ENCODE data around the gene UNCX.

Gene UNCX

DNA sequence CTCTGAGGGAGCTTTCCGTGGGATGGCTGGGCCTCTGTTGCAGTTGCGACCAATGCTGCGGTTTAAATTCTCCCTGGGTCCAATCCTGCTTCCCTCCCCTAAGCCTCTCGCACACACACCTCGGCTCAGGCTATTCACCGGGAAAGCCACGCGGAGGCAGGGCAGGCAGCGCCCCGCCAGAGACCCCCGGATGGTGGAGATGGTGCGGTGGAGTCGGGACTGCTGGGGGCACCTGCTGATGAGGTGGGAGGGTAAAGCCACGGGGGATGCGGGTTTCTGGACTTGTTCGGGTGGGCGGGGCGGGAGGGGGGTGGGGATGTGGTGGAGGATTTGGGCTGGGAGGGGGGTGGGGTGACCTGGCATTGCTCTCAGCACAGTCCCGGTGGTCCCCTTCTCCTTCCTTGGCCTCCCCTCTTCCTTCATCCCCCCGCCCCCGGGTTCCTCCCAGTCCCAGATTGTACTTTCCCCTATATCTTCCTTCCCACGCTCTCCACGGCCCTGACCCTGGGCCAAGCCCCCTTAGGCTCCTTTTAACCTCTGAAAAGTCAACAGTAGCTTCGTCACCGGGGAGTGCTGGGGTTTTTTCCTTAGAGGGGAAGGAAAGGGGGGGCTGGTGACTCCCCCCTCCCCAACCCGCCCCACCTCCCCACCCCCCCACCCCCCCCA is 16.4 kb downstream of the UNCX start:
- no peaks in the 10 kb centered on the region for H3K36me3 ChIP-seq (ENCODE audit: insufficient read depth, low read length)
- no peak overlapping the region for H3K4me2 ChIP-seq (ENCODE audit: low read depth, low read length, poor library complexity, severe bottlenecking)
- H3K9me3 ChIP-seq (ENCODE audit: insufficient read depth, low read depth, low read length) = no peaks in the 10 kb centered on the region
- H4K20me1 ChIP-seq (ENCODE audit: insufficient read depth, low read length, poor library complexity, severe bottlenecking) = no peaks in the 10 kb centered on the region
- no peaks in the 10 kb centered on the region for H3F3A ChIP-seq (ENCODE audit: low read depth)
- H3K9ac ChIP-seq (ENCODE audit: low read depth, low read length, poor library complexity, severe bottlenecking) = no peak overlapping the region
- TF ChIP-seq, protein P1, sequence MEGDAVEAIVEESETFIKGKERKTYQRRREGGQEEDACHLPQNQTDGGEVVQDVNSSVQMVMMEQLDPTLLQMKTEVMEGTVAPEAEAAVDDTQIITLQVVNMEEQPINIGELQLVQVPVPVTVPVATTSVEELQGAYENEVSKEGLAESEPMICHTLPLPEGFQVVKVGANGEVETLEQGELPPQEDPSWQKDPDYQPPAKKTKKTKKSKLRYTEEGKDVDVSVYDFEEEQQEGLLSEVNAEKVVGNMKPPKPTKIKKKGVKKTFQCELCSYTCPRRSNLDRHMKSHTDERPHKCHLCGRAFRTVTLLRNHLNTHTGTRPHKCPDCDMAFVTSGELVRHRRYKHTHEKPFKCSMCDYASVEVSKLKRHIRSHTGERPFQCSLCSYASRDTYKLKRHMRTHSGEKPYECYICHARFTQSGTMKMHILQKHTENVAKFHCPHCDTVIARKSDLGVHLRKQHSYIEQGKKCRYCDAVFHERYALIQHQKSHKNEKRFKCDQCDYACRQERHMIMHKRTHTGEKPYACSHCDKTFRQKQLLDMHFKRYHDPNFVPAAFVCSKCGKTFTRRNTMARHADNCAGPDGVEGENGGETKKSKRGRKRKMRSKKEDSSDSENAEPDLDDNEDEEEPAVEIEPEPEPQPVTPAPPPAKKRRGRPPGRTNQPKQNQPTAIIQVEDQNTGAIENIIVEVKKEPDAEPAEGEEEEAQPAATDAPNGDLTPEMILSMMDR (conservative IDR thresholded peaks at IDR 0.05; ENCODE audit: low read length) = no peak
- TF ChIP-seq EZH2phosphoT487 (IDR thresholded peaks at IDR 0.05; ENCODE audit: borderline replicate concordance) = no peak
- no peaks in the 10 kb centered on the region for H3K79me2 ChIP-seq (ENCODE audit: insufficient read depth, low read length)
- H3K9me2 ChIP-seq (replicated peaks; ENCODE audit: low read depth, low read length) = no peaks in the 10 kb centered on the region
- H3K4me1 ChIP-seq (ENCODE audit: insufficient read depth, low read length, poor library complexity, severe bottlenecking) = no peaks in the 10 kb centered on the region
- no peak overlapping the region for H2AFZ ChIP-seq (ENCODE audit: low read length)
- H3K27me3 ChIP-seq (ENCODE audit: insufficient read depth, low read length, poor library complexity, severe bottlenecking) = no peaks in the 10 kb centered on the region
- H3K4me3 ChIP-seq (ENCODE audit: low read length, poor library complexity, severe bottlenecking) = no peak overlapping the region

DNA sequence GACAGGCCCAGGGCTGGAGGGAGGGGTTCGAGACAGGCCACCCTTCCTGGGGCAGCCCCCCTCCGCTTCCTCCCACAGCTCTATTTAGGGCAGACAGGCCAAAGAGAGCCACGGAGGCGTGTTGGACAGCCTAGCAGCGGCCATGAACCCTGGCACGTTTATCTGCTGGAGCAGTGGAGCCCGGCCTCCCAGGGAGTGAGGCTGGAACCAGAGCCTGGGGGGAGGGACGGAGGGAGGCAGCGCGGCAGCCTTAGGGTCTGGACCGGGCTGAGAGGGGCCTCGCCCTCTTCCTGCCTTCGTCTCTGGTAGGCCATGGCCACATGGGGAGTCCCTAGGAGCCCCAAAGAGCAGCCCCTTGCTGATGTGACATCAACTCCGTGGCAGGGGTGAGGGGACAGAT is 17.1 kb downstream of the UNCX start:
- no peak overlapping the region for H3K9ac ChIP-seq (ENCODE audit: low read depth, low read length, poor library complexity, severe bottlenecking)
- H3K27me3 ChIP-seq (ENCODE audit: insufficient read depth, low read length, poor library complexity, severe bottlenecking) = no peaks in the 10 kb centered on the region
- no peak for TF ChIP-seq EZH2phosphoT487 (IDR thresholded peaks at IDR 0.05; ENCODE audit: borderline replicate concordance)
- TF ChIP-seq, protein P1 (conservative IDR thresholded peaks at IDR 0.05; ENCODE audit: low read length) = no peak
- H3K36me3 ChIP-seq (ENCODE audit: insufficient read depth, low read length) = no peaks in the 10 kb centered on the region
- H4K20me1 ChIP-seq (ENCODE audit: insufficient read depth, low read length, poor library complexity, severe bottlenecking) = no peaks in the 10 kb centered on the region
- no peak overlapping the region for H3K4me2 ChIP-seq (ENCODE audit: low read depth, low read length, poor library complexity, severe bottlenecking)
- no peaks in the 10 kb centered on the region for H3K4me1 ChIP-seq (ENCODE audit: insufficient read depth, low read length, poor library complexity, severe bottlenecking)
- H2AFZ ChIP-seq (ENCODE audit: low read length) = no peak overlapping the region
- H3K79me2 ChIP-seq (ENCODE audit: insufficient read depth, low read length) = no peaks in the 10 kb centered on the region
- no peaks in the 10 kb centered on the region for H3K9me2 ChIP-seq (replicated peaks; ENCODE audit: low read depth, low read length)
- H3K9me3 ChIP-seq (ENCODE audit: insufficient read depth, low read depth, low read length) = no peaks in the 10 kb centered on the region
- H3K4me3 ChIP-seq (ENCODE audit: low read length, poor library complexity, severe bottlenecking) = no peak overlapping the region
- H3F3A ChIP-seq (ENCODE audit: low read depth) = no peaks in the 10 kb centered on the region

DNA sequence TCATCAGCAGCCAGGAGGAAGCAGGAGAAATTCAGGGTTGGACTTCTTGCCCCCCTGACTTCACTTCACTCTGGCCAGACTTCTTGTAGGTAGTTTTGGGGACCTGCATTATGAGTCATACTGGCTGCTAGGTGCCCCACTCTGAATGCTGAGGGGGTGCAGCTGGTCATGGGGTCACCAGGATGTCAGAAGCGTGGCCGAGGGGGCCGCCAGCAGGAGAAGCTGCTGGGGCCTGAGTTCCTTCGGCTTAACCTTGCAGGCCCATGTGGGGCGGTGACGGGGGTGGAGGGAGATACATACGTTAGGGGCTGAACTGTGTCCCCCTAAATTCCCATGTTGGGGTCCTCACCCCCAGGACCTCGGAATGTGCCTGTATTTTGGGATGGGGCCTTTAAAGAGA is 18.2 kb downstream of the UNCX start:
- TF ChIP-seq, protein P1 (conservative IDR thresholded peaks at IDR 0.05; ENCODE audit: low read length) = no peak
- no peak for TF ChIP-seq EZH2phosphoT487 (IDR thresholded peaks at IDR 0.05; ENCODE audit: borderline replicate concordance)
- no peaks in the 10 kb centered on the region for H3K27me3 ChIP-seq (ENCODE audit: insufficient read depth, low read length, poor library complexity, severe bottlenecking)

More for the DNA sequence above, 18.2 kb downstream of the UNCX start:
- H3K36me3 ChIP-seq (ENCODE audit: insufficient read depth, low read length) = no peaks in the 10 kb centered on the region
- H3F3A ChIP-seq (ENCODE audit: low read depth) = no peaks in the 10 kb centered on the region
- no peaks in the 10 kb centered on the region for H4K20me1 ChIP-seq (ENCODE audit: insufficient read depth, low read length, poor library complexity, severe bottlenecking)
- no peak overlapping the region for H2AFZ ChIP-seq (ENCODE audit: low read length)
- H3K4me2 ChIP-seq (ENCODE audit: low read depth, low read length, poor library complexity, severe bottlenecking) = no peak overlapping the region
- H3K4me3 ChIP-seq (ENCODE audit: low read length, poor library complexity, severe bottlenecking) = no peak overlapping the region
- no peaks in the 10 kb centered on the region for H3K4me1 ChIP-seq (ENCODE audit: insufficient read depth, low read length, poor library complexity, severe bottlenecking)
- no peaks in the 10 kb centered on the region for H3K79me2 ChIP-seq (ENCODE audit: insufficient read depth, low read length)
- H3K9ac ChIP-seq (ENCODE audit: low read depth, low read length, poor library complexity, severe bottlenecking) = no peak overlapping the region
- H3K9me2 ChIP-seq (replicated peaks; ENCODE audit: low read depth, low read length) = no peaks in the 10 kb centered on the region
- no peaks in the 10 kb centered on the region for H3K9me3 ChIP-seq (ENCODE audit: insufficient read depth, low read depth, low read length)
